HG03378 (cell line): ENCODE data around the gene UTP15.

ENCODE experiments used
- ATAC-seq: cut with Tn5 transposase; IDR thresholded peaks from one replicate; pipeline ENCODE4 v1.9.1; 2021; ENCODE audit warnings: mild to moderate bottlenecking, moderate library complexity; ENCODE audit not compliant: unreplicated experiment

Gene UTP15

GRCh38 chr5:73564675-73565074 lies 868 bp upstream of the UTP15 start:
- no peak for ATAC-seq

GRCh38 chr5:73565969-73566547 lies 515 bp downstream of the UTP15 start:
- no peak for ATAC-seq

DNA sequence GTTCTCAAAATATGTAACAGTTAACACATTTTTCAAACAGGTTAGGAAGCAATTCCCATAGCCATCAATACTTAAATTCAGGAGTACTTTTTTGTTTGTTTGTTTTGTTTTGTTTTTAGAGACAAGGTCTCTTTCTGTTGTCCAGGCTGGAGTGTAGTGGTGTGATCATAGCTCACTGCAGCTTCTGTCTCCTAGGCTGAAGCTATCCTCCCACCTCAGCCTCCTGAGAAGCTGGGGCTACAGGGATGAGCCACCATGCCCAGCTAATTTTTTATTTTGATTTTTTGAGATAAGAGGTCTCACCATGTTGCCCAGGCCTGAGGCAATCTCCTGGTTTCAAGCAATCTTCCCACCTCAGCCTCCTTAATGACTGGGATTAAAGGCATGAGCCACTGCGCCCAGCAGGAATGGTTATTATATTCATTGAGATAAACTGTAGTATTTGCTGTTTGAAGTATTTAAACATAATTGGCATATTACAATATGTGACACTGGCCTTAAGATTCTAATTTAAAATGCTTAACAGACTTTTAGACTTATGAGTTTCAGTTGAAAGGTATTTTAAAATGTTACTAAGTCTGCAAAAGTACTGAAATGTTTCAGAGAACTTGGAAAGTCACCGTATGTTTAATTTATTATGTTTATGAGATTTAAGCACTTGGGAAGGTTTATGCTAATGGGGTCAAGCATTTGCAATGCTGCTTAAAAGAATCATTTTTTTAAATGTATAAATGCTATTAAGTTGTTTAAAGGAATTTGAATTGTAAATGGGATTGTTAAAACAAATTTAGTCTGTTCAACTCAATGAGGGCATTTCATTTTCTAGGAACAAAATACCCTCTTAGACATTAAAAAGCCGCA lies 17.0 kb downstream of the UTP15 start:
- no peak for ATAC-seq

DNA sequence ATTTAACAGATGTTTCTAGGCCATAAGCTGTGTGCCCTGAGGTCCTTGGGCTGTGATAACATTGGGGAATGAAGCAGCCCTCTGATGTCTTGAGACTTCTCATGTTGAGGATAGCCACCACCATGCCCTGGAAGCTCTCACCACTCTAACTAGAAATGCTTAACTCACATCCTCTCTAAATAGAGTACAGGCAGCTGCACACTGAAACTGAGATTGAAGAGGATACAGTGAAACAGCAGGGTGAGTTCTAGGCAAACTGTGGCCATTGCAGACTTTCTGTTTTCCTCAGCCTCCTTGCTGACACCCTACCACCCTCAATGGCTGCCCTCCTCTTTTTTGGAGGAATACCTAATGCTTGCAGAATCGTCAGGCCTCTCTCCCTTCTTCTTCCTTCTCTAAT lies 22.4 kb downstream of the UTP15 start:
- ATAC-seq, result no peak

DNA sequence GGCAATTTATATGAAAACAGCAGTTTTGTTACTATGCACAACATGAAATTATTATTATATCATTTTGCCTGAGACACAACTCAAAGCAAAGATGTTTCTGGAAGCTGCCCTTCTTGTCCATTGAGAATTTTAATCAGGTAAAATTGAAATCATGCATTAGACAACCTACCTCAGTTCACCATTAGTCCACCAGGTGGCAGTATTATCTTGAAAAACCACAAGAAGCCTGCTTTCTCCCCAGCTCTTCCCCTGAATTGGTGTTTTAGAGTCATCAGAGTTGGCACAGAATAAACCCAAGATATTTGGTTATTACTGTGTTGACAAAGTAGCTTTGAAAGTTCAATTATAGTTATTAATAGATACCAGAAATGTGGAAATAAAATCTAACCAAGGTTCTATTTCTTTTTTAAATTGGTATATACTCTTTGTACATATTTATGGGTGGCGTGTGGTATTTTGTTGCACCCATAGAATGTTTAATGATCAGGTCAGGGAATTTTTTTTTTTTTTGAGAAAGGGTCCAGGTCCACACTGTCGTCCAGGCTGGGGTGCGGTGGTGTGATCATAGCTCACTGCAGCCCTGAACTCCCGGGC lies 25.7 kb downstream of the UTP15 start:
- peak; percentile 48 for ATAC-seq

- ATAC-seq, result no peak
These were observed 26.4 kb downstream of the UTP15 start for GRCh38 chr5:73591698-73592501.

- ATAC-seq, result no peak
These were observed 27.0 kb downstream of the UTP15 start for GRCh38 chr5:73592551-73592950.

DNA sequence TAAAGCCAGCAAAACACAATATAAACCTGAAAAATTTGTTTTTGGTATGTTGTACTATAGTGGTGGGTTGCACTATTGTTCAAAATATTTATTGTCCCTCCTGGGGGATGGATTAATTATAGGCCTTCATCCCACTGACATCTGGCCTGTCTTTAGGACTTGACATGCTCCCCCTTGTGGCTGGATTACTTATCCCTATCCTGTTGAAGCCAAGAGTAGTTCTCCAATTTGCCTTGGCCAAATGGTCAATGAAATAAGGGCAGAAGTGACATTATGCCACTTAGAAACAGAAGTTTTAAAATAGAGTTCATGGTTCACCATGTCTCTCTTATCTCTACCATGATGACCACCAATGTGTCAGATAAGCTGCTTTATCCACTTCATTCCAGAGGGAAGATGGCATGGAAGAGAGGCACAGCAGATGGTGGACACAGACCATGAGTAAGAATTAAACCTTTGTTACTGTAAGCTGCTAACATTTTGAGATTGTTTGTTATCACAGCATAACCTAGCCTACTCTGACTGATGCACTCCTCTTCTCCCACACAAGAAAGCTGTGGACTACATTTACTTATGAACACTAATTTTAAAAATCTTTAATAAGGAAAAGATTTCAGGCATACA lies 31.3 kb downstream of the UTP15 start:
- ATAC-seq, result no peak

DNA sequence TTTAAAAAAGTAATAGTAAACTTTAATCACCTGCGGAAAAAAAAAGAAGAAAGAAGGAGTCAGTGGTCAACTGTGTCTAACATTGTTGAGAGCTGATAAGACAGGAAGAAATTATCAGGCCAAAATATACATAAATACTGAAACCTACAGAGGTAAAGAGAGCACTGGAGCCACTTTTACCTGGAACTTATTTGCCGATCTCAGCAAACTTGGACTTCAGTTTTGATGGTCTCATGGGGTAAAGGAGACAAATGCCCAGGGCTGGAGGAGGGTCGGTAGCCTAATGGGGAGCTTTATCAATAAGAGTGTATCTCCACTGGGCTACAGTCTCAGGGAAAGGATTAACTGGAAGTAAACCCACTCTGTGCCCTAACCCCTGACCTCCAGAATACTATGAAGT lies 33.8 kb downstream of the UTP15 start:
- ATAC-seq, result no peak

- no peak for ATAC-seq
These were observed 38.5 kb downstream of the UTP15 start for GRCh38 chr5:73603998-73604397.

DNA sequence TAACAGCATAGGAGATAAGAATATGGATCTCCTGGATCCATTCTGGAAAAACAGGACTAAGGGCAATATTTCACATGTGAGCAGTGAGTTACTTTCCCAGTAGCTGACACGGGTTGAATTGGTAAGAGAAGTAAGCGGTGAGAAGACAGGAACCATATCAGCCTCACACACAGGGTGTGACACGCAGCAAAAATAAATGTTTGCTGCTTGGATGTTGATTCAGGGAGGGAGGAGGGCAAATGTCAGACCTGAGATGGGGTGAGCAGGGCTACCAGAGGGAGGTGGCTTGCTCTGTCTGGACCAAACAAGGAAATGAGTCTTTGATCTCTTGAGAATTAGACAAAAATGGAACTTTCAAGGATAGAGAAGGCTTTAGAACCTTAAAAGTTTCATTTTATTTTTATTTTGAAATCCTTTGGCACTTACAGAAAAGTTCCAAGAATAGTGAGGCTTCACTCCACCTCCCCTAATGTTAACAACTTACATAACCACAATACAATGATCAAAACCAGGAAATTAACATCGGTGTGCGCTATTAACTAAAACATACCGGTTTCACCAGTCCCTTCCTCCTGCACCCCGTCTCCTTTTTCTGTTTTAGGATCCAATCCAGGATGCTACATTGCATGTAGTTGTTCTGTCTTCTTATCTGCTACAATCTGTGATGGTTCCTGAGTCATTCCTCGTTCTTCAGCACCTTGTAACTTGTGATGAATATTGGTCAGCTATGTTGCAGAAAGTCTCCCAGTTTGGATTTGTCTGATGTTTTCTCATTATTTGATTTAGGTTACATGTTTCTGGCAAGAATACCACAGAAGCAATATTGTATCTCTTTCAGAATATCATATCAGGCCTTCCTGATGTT lies 39.9 kb downstream of the UTP15 start:
- no peak for ATAC-seq

GRCh38 chr5:73606206-73606753 lies 40.7 kb downstream of the UTP15 start:
- no peak for ATAC-seq

GRCh38 chr5:73607228-73607627 lies 41.7 kb downstream of the UTP15 start:
- ATAC-seq, result no peak

DNA sequence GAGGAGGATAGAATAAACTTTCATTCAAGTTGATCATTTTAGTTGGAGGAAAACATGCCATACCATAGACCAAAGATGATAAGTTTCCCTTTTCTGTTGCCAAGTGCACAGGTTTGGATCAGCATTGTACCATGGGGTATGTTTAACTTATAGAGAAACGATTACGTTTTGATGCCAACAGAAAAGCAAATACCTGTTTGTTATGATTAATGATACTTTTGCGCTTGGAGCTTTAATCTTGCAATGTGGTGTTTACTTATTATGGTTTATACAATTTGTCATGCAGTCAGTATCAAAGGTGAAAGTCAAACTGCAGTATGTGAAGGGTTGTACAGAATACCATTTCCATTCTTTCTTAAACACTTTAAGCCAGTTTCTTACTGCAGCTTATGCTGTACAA lies 47.3 kb downstream of the UTP15 start:
- no peak for ATAC-seq

- ATAC-seq, result no peak
These were observed 49.5 kb downstream of the UTP15 start for GRCh38 chr5:73615085-73615484.

- ATAC-seq, result no peak
These were observed 50.4 kb downstream of the UTP15 start for GRCh38 chr5:73615947-73616346.

- no peak for ATAC-seq
These were observed 52.2 kb downstream of the UTP15 start for GRCh38 chr5:73617510-73618279.

DNA sequence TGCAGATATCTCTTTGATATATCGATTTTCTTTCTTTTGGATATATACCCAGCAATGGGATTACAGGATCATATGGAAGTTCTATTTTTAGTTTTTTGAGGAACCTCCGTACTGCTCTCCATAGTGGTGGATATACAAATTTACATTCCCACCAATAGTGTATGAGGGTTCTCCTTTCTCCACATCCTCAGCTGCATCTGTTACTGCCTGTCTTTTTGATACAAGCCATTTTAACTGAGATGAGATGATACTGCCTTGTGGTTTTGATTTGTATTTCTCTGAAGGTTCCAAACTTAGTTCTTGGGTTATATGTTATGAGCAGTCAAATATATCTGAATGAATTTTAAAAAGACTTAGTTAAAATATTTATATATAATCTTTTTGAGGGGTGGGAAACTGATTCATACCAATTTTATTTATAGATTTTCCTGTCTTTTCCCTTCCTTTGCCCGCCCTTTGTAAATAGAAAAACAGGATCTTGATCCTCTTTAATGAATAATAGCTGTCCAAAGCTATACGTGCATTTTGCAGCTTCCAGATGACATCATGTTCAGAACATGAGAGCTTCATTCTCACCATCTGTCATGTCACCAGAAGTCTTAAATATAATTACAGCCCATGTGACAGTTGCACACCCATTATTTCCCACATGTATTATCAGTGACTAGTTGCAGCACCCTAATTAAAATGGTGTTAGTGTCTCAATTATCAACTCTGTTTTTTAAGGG lies 54.2 kb downstream of the UTP15 start:
- ATAC-seq, result no peak
